Measurements from ENCODE around the gene PNRC2. TPM values are rescaled to one million over a fixed set of nuclear protein-coding genes. Genes with fewer than 3 reads are reported as not detected.
A peak's percentile ranks its signal among the peaks of the same experiment; 100 is the strongest.

The PNRC2 gene
- total RNA-seq, 4 donors from 2014 or later = 26.5 to 54.2 (median 39.4) TPM

- Histone ChIP-seq H3K4me3 (no peak overlapping the region), H3K27ac (peak overlapping the region; percentile 32 to 55 (median 46)), H3K27me3 (no peaks in the 10 kb centered on the region), H3K36me3 (peaks cover 0 to 65% of the 10 kb centered on the region in 2 donors), H3K9me3 (no peaks in the 10 kb centered on the region), H3K4me1 (peaks cover 15 to 37% of the 10 kb centered on the region in 2 donors)
- intact Hi-C loops (cut with DNase I; ENCODE audit: low total_unique reads) (no loop called here), in situ Hi-C loops (cut with MboI; ENCODE audit: low sequenced_read_pairs in 4 of 4) (no loop called here)
- TF ChIP-seq CTCF (IDR thresholded peaks at IDR 0.05 in 4 of 5, conservative IDR thresholded peaks at IDR 0.05 in 1 of 5) (no peak), POLR2A (IDR thresholded peaks at IDR 0.05) (no peak)
- ATAC-seq (no peak), DNase-seq (no peak)
These were observed 5.4 kb downstream of the PNRC2 start for GRCh38 chr1:23964790-23965740.

- Histone ChIP-seq H3K36me3 (peaks cover 0 to 75% of the 10 kb centered on the region in 2 donors), H3K9me3 (no peaks in the 10 kb centered on the region)
These were observed 7.4 kb downstream of the PNRC2 start for GRCh38 chr1:23966973-23967493.

GRCh38 chr1:23967871-23968270, 8.2 kb downstream of the PNRC2 start:
- peak overlapping the region in 2 of 4 donors; percentile 8 to 21 for H3K27ac ChIP-seq
- in situ Hi-C loops (cut with MboI; ENCODE audit: low sequenced_read_pairs in 4 of 4) = no loop called here
- TF ChIP-seq CTCF (IDR thresholded peaks at IDR 0.05 in 4 of 5, conservative IDR thresholded peaks at IDR 0.05 in 1 of 5) (no peak), POLR2A (IDR thresholded peaks at IDR 0.05) (no peak)
- DNase-seq = no peak
- intact Hi-C loops (cut with DNase I; ENCODE audit: low total_unique reads) = no loop called here
- peaks cover 0 to 78% of the 10 kb centered on the region in 2 donors for H3K36me3 ChIP-seq
- no peaks in the 10 kb centered on the region for H3K27me3 ChIP-seq
- peaks cover 7 to 24% of the 10 kb centered on the region in 2 donors for H3K4me1 ChIP-seq
- no peaks in the 10 kb centered on the region for H3K9me3 ChIP-seq
- H3K4me3 ChIP-seq = no peak overlapping the region
- no peak for ATAC-seq

More at GRCh38 chr1:23966973-23967493, 7.4 kb downstream of the PNRC2 start:
- TF ChIP-seq POLR2A (IDR thresholded peaks at IDR 0.05) = no peak
- no peak for TF ChIP-seq CTCF (IDR thresholded peaks at IDR 0.05 in 4 of 5, conservative IDR thresholded peaks at IDR 0.05 in 1 of 5)
- no peak for ATAC-seq
- in situ Hi-C loops (cut with MboI; ENCODE audit: low sequenced_read_pairs in 4 of 4) = no loop called here
- DNase-seq = no peak
- Histone ChIP-seq H3K27ac (peak overlapping the region in 3 of 4 donors; percentile 8 to 51 (median 21)), H3K4me3 (no peak overlapping the region), H3K27me3 (no peaks in the 10 kb centered on the region), H3K4me1 (peaks cover 7 to 25% of the 10 kb centered on the region in 2 donors)
- intact Hi-C loops (cut with DNase I; ENCODE audit: low total_unique reads) = no loop called here

GRCh38 chr1:23977187-23977853, 17.7 kb downstream of the PNRC2 start:
- Histone ChIP-seq H3K27ac (peak overlapping the region; percentile 88 to 98 (median 96)), H3K36me3 (peaks cover 0 to 7% of the 10 kb centered on the region in 2 donors), H3K27me3 (no peaks in the 10 kb centered on the region), H3K4me3 (peak overlapping the region in 2 of 4 donors; percentile 5 to 7), H3K4me1 (peaks cover 50 to 57% of the 10 kb centered on the region in 2 donors), H3K9me3 (no peaks in the 10 kb centered on the region)
- DNase-seq (no peak), ATAC-seq (no peak)
- no peak for TF ChIP-seq CTCF (IDR thresholded peaks at IDR 0.05 in 4 of 5, conservative IDR thresholded peaks at IDR 0.05 in 1 of 5)
- TF ChIP-seq POLR2A (IDR thresholded peaks at IDR 0.05) = no peak
- in situ Hi-C loops (cut with MboI; ENCODE audit: low sequenced_read_pairs in 4 of 4) (no loop called here), intact Hi-C loops (cut with DNase I; ENCODE audit: low total_unique reads) (no loop called here)
